Aortic smooth muscle cell (primary cell): ENCODE measurements around the gene NF1. TPM values are rescaled to one million over a fixed set of nuclear protein-coding genes. Genes with fewer than 3 reads are reported as not detected.

Source experiments
- total RNA-seq: library from RNA; depleted of rRNA; stranded (reverse); fragments of >200 nt; gene quantifications from 2 replicates; pipeline ENCODE4 v1.2.3, GENCODE V29; 2014

The NF1 gene, protein sequence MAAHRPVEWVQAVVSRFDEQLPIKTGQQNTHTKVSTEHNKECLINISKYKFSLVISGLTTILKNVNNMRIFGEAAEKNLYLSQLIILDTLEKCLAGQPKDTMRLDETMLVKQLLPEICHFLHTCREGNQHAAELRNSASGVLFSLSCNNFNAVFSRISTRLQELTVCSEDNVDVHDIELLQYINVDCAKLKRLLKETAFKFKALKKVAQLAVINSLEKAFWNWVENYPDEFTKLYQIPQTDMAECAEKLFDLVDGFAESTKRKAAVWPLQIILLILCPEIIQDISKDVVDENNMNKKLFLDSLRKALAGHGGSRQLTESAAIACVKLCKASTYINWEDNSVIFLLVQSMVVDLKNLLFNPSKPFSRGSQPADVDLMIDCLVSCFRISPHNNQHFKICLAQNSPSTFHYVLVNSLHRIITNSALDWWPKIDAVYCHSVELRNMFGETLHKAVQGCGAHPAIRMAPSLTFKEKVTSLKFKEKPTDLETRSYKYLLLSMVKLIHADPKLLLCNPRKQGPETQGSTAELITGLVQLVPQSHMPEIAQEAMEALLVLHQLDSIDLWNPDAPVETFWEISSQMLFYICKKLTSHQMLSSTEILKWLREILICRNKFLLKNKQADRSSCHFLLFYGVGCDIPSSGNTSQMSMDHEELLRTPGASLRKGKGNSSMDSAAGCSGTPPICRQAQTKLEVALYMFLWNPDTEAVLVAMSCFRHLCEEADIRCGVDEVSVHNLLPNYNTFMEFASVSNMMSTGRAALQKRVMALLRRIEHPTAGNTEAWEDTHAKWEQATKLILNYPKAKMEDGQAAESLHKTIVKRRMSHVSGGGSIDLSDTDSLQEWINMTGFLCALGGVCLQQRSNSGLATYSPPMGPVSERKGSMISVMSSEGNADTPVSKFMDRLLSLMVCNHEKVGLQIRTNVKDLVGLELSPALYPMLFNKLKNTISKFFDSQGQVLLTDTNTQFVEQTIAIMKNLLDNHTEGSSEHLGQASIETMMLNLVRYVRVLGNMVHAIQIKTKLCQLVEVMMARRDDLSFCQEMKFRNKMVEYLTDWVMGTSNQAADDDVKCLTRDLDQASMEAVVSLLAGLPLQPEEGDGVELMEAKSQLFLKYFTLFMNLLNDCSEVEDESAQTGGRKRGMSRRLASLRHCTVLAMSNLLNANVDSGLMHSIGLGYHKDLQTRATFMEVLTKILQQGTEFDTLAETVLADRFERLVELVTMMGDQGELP (N-terminal part only)
- total RNA-seq: 44.3 and 56.8 TPM in 2 replicates

DNA sequence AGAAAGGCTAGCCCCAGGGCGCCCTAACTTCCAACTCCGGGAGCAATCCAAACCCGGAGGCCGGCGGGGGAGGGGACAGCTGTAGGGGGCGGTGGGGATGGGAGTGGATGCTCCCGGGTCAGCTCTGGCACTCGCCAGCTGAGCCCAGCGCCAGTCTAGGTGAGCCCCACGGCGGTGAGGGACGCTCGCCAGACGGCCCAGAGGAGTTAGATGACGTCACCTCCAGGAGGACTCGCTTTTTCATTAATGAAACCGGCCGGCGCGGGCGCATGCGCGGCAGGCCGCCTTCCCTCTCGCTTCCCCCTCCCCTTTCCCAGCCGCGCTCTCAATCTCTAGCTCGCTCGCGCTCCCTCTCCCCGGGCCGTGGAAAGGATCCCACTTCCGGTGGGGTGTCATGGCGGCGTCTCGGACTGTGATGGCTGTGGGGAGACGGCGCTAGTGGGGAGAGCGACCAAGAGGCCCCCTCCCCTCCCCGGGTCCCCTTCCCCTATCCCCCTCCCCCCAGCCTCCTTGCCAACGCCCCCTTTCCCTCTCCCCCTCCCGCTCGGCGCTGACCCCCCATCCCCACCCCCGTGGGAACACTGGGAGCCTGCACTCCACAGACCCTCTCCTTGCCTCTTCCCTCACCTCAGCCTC is at the start of gene NF1:
Gene NF1 (plus strand): TSS at position 378 of the 636 bp plus-strand sequence. CDS start 333 bp downstream, outside the sequence.

GRCh38 chr17:31297090-31297489 is 202.3 kb downstream of the NF1 start, which contains the start of gene OMG:
Gene OMG (minus strand): TSS chr17:31297239. CDS start chr17:31296331, 908 bp downstream.

DNA sequence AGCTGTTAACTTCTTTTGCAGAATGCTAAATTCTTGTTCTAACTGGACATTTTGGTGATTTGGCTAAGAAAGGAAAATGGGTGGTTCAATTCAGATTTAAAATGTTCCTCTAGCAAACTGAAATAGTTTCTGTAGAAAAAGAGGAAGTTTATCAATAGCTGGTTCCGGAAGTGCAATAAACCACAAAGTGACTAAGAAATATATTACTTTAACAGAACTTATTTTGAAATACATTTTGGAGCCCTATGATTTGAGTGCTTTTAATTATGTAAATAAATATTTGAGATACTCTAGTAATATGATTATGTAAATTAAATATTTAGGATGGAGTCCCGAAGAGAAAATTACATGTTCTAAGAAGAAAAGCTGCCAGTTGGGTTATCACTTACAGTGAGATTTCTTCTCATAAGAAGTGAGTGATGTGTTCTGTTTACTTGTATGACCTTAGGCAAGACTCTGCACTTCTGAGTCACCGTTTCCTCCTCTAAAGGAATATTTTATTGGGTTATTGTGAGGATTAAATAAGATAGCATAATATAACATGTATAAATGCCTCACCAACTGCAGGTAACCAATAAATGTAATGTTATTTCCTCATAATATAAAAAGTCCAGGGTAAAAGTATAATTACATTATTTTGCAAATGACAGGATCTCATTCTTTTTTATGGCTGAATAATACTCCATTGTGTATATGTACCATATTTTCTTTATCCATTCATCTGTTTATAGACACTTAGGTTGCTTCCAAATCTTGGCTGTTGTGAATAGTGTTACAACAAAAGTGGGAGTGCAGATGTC is 219.4 kb downstream of the NF1 start, which contains the start of gene EVI2B:
Gene EVI2B (minus strand): TSS at position 73 of the 800 bp plus-strand sequence. CDS start 8,445 bp downstream, outside the sequence.

GRCh38 chr17:31321481-31321880 is 226.7 kb downstream of the NF1 start, which contains the start of gene EVI2A:
Gene EVI2A (minus strand): TSS chr17:31321622. CDS start chr17:31319013, 2,609 bp downstream.

GRCh38 chr17:31391496-31391949 is 296.7 kb downstream of the NF1 start, which contains the start of gene RAB11FIP4:
Gene RAB11FIP4 (plus strand): TSS chr17:31391675. CDS start chr17:31391853, 178 bp downstream.

Other genes with a start within 250 kb of the NF1 start
- gene TEFM, start 188.7 kb upstream of the NF1 start, total RNA-seq: 10.2 and 14.6 TPM in 2 replicates
- gene ADAP2, start 173.0 kb upstream of the NF1 start, total RNA-seq: 0.79 and 1.3 TPM in 2 replicates
- 7.4 and 7.6 TPM in 2 replicates for gene RNF135, start 123.9 kb upstream of the NF1 start, total RNA-seq
- 0.12 and 0.26 TPM in 2 replicates for gene OMG, start 202.3 kb downstream of the NF1 start, total RNA-seq
- 0.13 and 0.19 TPM in 2 replicates for gene EVI2B, start 219.1 kb downstream of the NF1 start, total RNA-seq
- gene EVI2A, start 226.6 kb downstream of the NF1 start, total RNA-seq: 6.6 and 9.9 TPM in 2 replicates